CD14-positive monocyte (primary cell): ENCODE data around the gene EIF4A3. TPM values are rescaled to one million over a fixed set of nuclear protein-coding genes. Genes with fewer than 3 reads are reported as not detected.

Experiments used
- DNase-seq, 3 donors: peaks; one replicate each; pipeline ENCODE4 v3.0.0-alpha.2; 2011 to 2022
- H2AFZ ChIP-seq: 2 replicates; pipeline ENCODE4 v1.6.0; 2012; ENCODE audit warnings: mild to moderate bottlenecking, low read depth, low read length, inconsistent platforms; ENCODE audit not compliant: insufficient read depth, poor library complexity, severe bottlenecking
- H3K27ac ChIP-seq, 2 donors: 1 replicate in 1 of 2; 2 replicates in 1 of 2; pipeline ENCODE4 v1.5.1; 2012 to 2013; ENCODE audit warnings: low read length in 2 of 2, control low read depth in 1 of 2, inconsistent platforms in 1 of 2, low read depth in 1 of 2, mild to moderate bottlenecking in 1 of 2
- H3K27me3 ChIP-seq, 2 donors: one replicate each; pipeline versions ENCODE4 v1.6.0 to v1.6.1; 2011 to 2013; ENCODE audit warnings: low read length in 2 of 2; ENCODE audit not compliant: control insufficient read depth in 2 of 2, insufficient read depth in 2 of 2
- H3K36me3 ChIP-seq, 2 donors: replicated peaks in 1 of 2; 1 replicate in 1 of 2; 2 replicates in 1 of 2; pipeline versions ENCODE4 v1.5.1 to v1.6.1; 2012 to 2013; ENCODE audit warnings: low read length in 2 of 2, control low read depth in 1 of 2, inconsistent platforms in 1 of 2, mild to moderate bottlenecking in 1 of 2; ENCODE audit not compliant: insufficient read depth in 2 of 2, control insufficient read depth in 1 of 2
- H3K4me1 ChIP-seq, 2 donors: 1 replicate in 1 of 2; 2 replicates in 1 of 2; pipeline versions ENCODE4 v1.5.1 to v1.6.1; 2012 to 2013; ENCODE audit warnings: low read length in 2 of 2, control low read depth in 1 of 2, inconsistent platforms in 1 of 2, mild to moderate bottlenecking in 1 of 2, moderate library complexity in 1 of 2; ENCODE audit not compliant: insufficient read depth in 2 of 2, control insufficient read depth in 1 of 2
- H3K4me2 ChIP-seq: replicated peaks from 2 replicates; pipeline ENCODE3; 2012; ENCODE audit warnings: low read length, moderate library complexity, mild to moderate bottlenecking; ENCODE audit not compliant: poor library complexity, severe bottlenecking; ENCODE audit errors: extremely low read depth
- H3K4me3 ChIP-seq, 3 experiments: fragments of 200-600 bp in 1 of 3; sonication (generic) in 1 of 3; replicated peaks in 1 of 3; 1 replicate in 2 of 3; 2 replicates in 1 of 3; pipeline ENCODE4 v1.5.1; 2011 to 2013; ENCODE audit warnings: low read length in 3 of 3, mild to moderate bottlenecking in 3 of 3, control low read depth in 2 of 3, low read depth in 2 of 3, inconsistent platforms in 1 of 3, moderate library complexity in 1 of 3
- H3K79me2 ChIP-seq: 2 replicates; pipeline ENCODE4 v1.6.0; 2012; ENCODE audit warnings: mild to moderate bottlenecking, control low read depth, inconsistent platforms, low read length, moderate library complexity; ENCODE audit not compliant: insufficient read depth
- H3K9ac ChIP-seq: 2 replicates; pipeline ENCODE4 v1.6.0; 2017; ENCODE audit warnings: low read length, mild to moderate bottlenecking; ENCODE audit not compliant: insufficient read depth, poor library complexity, severe bottlenecking
- H3K9me3 ChIP-seq, 2 donors: replicated peaks in 1 of 2; 1 replicate in 1 of 2; 2 replicates in 1 of 2; pipeline versions ENCODE4 v1.5.1 to v1.6.1; 2012 to 2013; ENCODE audit warnings: low read length in 2 of 2, control low read depth in 1 of 2; ENCODE audit not compliant: control insufficient read depth in 1 of 2, insufficient read depth in 1 of 2
- H4K20me1 ChIP-seq: 2 replicates; pipeline ENCODE4 v1.6.0; 2012; ENCODE audit warnings: mild to moderate bottlenecking, low read length, control low read depth, moderate library complexity; ENCODE audit not compliant: insufficient read depth
- H3K27ac Mint-ChIP-seq, 7 donors: one replicate each; pipeline ENCODE4 v1.8.0; 2020; ENCODE audit warnings: mild to moderate bottlenecking in 7 of 7, mixed read lengths in 7 of 7, moderate library complexity in 6 of 7, inconsistent platforms in 2 of 7
- H3K27me3 Mint-ChIP-seq, 3 donors: one replicate each; pipeline ENCODE4 v1.8.0; 2021 to 2022; ENCODE audit warnings: low read depth in 3 of 3, mild to moderate bottlenecking in 3 of 3, mixed read lengths in 3 of 3, moderate library complexity in 3 of 3, inconsistent platforms in 1 of 3
- H3K36me3 Mint-ChIP-seq, 2 donors: one replicate each; pipeline ENCODE4 v1.8.0; 2020; ENCODE audit warnings: mixed read lengths in 2 of 2, inconsistent platforms in 1 of 2, mild to moderate bottlenecking in 1 of 2
- H3K4me1 Mint-ChIP-seq: one replicate; pipeline ENCODE4 v1.8.0; 2020; ENCODE audit warnings: mild to moderate bottlenecking, mixed read lengths
- H3K4me3 Mint-ChIP-seq, 2 donors: one replicate each; pipeline ENCODE4 v1.8.0; 2020; ENCODE audit warnings: mild to moderate bottlenecking in 2 of 2, mixed read lengths in 2 of 2, moderate library complexity in 1 of 2
- H3K9me3 Mint-ChIP-seq, 7 donors: one replicate each; pipeline ENCODE4 v1.8.0; 2020 to 2022; ENCODE audit warnings: mixed read lengths in 7 of 7, mild to moderate bottlenecking in 6 of 7, moderate library complexity in 6 of 7, inconsistent platforms in 2 of 7
- CTCF ChIP-seq: fragments of 200-600 bp; IDR thresholded peaks from one replicate; pipeline ENCODE4 v1.8.0; 2022; ENCODE audit warnings: antibody characterized with exemption, mild to moderate bottlenecking
- WGBS: methylation state at CpG from one replicate; pipeline ENCODE4 v1.1.5; 2013; ENCODE audit warnings: missing lambda C conversion rate; ENCODE audit not compliant: insufficient coverage; 5-methylcytosine and 5-hydroxymethylcytosine counted together
- intact Hi-C, 2 donors: fragments of 100-400 bp; cut with micrococcal nuclease; formaldehyde crosslinking; loops; one replicate each; pipeline versions ENCODE4 v1.15.0 to v1.15.1; 2023
- polyA plus RNA-seq, 3 donors: library from polyadenylated mRNA; depleted of rRNA in 1 of 3; unstranded in 2 of 3; stranded (reverse) in 1 of 3; fragments of 300-500 nt in 2 of 3; fragments of >200 nt in 1 of 3; fragmentation: Illumina TruSeq in 2 of 3; gene quantifications; 1 replicate in 2 of 3; 2 replicates in 1 of 3; pipeline ENCODE4 v1.2.3, GENCODE V29; 2012 to 2021

The EIF4A3 gene
- polyA plus RNA-seq, 3 donors, result 101 to 180 (median 106) TPM

DNA sequence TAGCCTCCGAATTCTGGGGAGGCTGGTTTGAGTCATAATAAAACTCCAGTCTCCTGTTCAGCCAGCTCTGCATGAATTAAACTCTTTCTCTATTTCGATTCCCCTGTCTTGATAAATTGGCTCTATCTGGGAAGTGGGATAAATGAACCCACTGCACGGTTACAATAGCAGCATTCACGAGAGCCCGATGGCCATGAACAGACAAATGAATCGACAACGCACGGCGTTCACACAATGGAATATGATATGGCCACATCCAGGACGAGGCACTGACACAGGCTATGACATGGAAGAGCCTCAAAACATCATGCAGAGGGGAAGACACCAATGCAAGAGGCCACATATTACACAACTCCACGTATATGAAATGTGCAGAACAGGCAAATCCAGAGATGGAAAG is 17.3 kb upstream of the EIF4A3 start:
- H3K9ac ChIP-seq, result no peak overlapping the region
- no peak overlapping the region for H3K27ac ChIP-seq
- H3K36me3 ChIP-seq, result no peaks in the 10 kb centered on the region
- Mint-ChIP-seq H3K4me3 (no peak overlapping the region), H3K36me3 (no peaks in the 10 kb centered on the region), H3K27ac (no peak overlapping the region), H3K4me1 (no peaks in the 10 kb centered on the region), H3K27me3 (peaks cover 10 to 23% (median 16%) of the 10 kb centered on the region in 3 donors), H3K9me3 (peaks cover 0 to 3% (median 0%) of the 10 kb centered on the region in 7 donors)
- no peak overlapping the region for H2AFZ ChIP-seq
- DNase-seq, result no peak
- no peaks in the 10 kb centered on the region for H3K9me3 ChIP-seq
- intact Hi-C loops, result no loop called here
- H3K4me3 ChIP-seq, result no peak overlapping the region
- no peaks in the 10 kb centered on the region for H4K20me1 ChIP-seq
- no peaks in the 10 kb centered on the region for H3K79me2 ChIP-seq
- H3K4me1 ChIP-seq, result no peaks in the 10 kb centered on the region
- H3K4me2 ChIP-seq, result no peak overlapping the region
- TF ChIP-seq CTCF, result no peak
- WGBS, result 92% methylated on average over 7 of the region's 11 CpGs
- no peaks in the 10 kb centered on the region for H3K27me3 ChIP-seq

- DNase-seq, result no peak
- no peaks in the 10 kb centered on the region for H3K36me3 Mint-ChIP-seq
- no CpG with 5 or more reads among the region's 4 CpGs for WGBS
Measured at GRCh38 chr17:80163336-80163735, 16.4 kb upstream of the EIF4A3 start.

More at GRCh38 chr17:80163336-80163735, 16.4 kb upstream of the EIF4A3 start:
- peaks cover 0 to 1% (median 0%) of the 10 kb centered on the region in 7 donors for H3K9me3 Mint-ChIP-seq
- no peaks in the 10 kb centered on the region for H3K9me3 ChIP-seq
- H4K20me1 ChIP-seq, result no peaks in the 10 kb centered on the region
- no peak overlapping the region for H3K4me2 ChIP-seq
- no peak overlapping the region for H3K9ac ChIP-seq
- H3K27ac ChIP-seq, result no peak overlapping the region
- no peak overlapping the region for H3K4me3 Mint-ChIP-seq
- no peak for TF ChIP-seq CTCF
- no peak overlapping the region for H3K27ac Mint-ChIP-seq
- H3K27me3 ChIP-seq, result no peaks in the 10 kb centered on the region
- no peak overlapping the region for H2AFZ ChIP-seq
- H3K27me3 Mint-ChIP-seq, result peaks cover 10 to 23% (median 16%) of the 10 kb centered on the region in 3 donors
- no peaks in the 10 kb centered on the region for H3K36me3 ChIP-seq
- no peaks in the 10 kb centered on the region for H3K4me1 Mint-ChIP-seq
- H3K4me3 ChIP-seq, result no peak overlapping the region
- H3K4me1 ChIP-seq, result no peaks in the 10 kb centered on the region
- H3K79me2 ChIP-seq, result no peaks in the 10 kb centered on the region
- intact Hi-C loops, result no loop called here
